Spleen (tissue), 11 donors: ENCODE results near the gene FBXL17. TPM values are rescaled to one million over a fixed set of nuclear protein-coding genes. Genes with fewer than 3 reads are reported as not detected.
"Not testable (repeated sequence)": the region's sequence is repeated elsewhere in the genome, so short reads cannot be mapped to it uniquely, and the experiment has no call there.

Experiments
- DNase-seq: peaks from one replicate; pipeline ENCODE4 v3.0.0-alpha.2; 2020
- H3K27ac ChIP-seq, 8 donors: fragments of 200-600 bp; sonication (generic) in 7 of 8; 1 replicate in 4 of 8; 2 replicates in 4 of 8; pipeline versions ENCODE4 v1.5.0 to v1.8.0; 2016 to 2021; ENCODE audit warnings: inconsistent platforms in 4 of 8, mild to moderate bottlenecking in 4 of 8, moderate library complexity in 1 of 8
- H3K27me3 ChIP-seq, 7 donors: fragments of 200-600 bp; sonication (generic) in 6 of 7; replicated peaks in 1 of 7; 1 replicate in 4 of 7; 2 replicates in 3 of 7; pipeline versions ENCODE4 v1.5.0 to v1.8.0; 2016 to 2021; ENCODE audit warnings: inconsistent platforms in 3 of 7, mild to moderate bottlenecking in 1 of 7
- H3K36me3 ChIP-seq, 6 donors: fragments of 200-600 bp; sonication (generic) in 5 of 6; 1 replicate in 4 of 6; 2 replicates in 2 of 6; pipeline versions ENCODE4 v1.5.0 to v1.8.0; 2016 to 2021; ENCODE audit warnings: inconsistent platforms in 2 of 6
- H3K4me1 ChIP-seq, 6 donors: fragments of 200-600 bp; sonication (generic) in 5 of 6; 1 replicate in 3 of 6; 2 replicates in 3 of 6; pipeline versions ENCODE4 v1.5.0 to v1.8.0; 2016 to 2021; ENCODE audit warnings: inconsistent platforms in 3 of 6
- H3K4me3 ChIP-seq, 8 donors: fragments of 200-600 bp; sonication (generic) in 7 of 8; 1 replicate in 4 of 8; 2 replicates in 4 of 8; pipeline versions ENCODE4 v1.5.0 to v1.8.0; 2016 to 2021; ENCODE audit warnings: inconsistent platforms in 4 of 8, mild to moderate bottlenecking in 4 of 8, moderate library complexity in 2 of 8
- H3K9me3 ChIP-seq, 8 donors: fragments of 200-600 bp; sonication (generic) in 7 of 8; 1 replicate in 4 of 8; 2 replicates in 4 of 8; pipeline versions ENCODE4 v1.5.0 to v1.8.0; 2016 to 2021; ENCODE audit warnings: inconsistent platforms in 4 of 8
- POLR2A ChIP-seq, 3 donors: fragments of 450-650 bp; IDR thresholded peaks; one replicate each; pipeline ENCODE4 v1.5.1; 2017; ENCODE audit warnings: antibody characterized with exemption in 3 of 3, mild to moderate bottlenecking in 1 of 3
- POLR2AphosphoS5 ChIP-seq, 3 donors: sonication (generic); formaldehyde crosslinking; IDR thresholded peaks; one replicate each; pipeline ENCODE4 v1.5.1; 2017; ENCODE audit warnings: antibody characterized with exemption in 3 of 3
- WGBS, 5 donors: extraction: QIAGEN DNeasy Blood & Tissue Kit in 3 of 5; methylation state at CpG; one replicate each; pipeline versions ENCODE4 v1.1.5 to v1.1.7; 2013 to 2018; 5-methylcytosine and 5-hydroxymethylcytosine counted together
- intact Hi-C: fragments of 100-400 bp; cut with DNase I; formaldehyde crosslinking; loops from one replicate; pipeline ENCODE4 v1.15.0; 2023; ENCODE audit warnings: low total_unique reads
- polyA plus RNA-seq, 3 donors: library from polyadenylated mRNA; stranded (reverse); fragments of 200-250 nt; gene quantifications; one replicate each; pipeline ENCODE4 v1.2.1, GENCODE V29; 2013
- total RNA-seq, 7 donors: library from RNA; depleted of rRNA in 3 of 7; stranded (reverse); fragments of >200 nt in 3 of 7; fragmentation: NEBNext Ultra II Directional in 4 of 7; extraction: Animal tissue kit (Norgen Biotek cat#: 25700) in 4 of 7; gene quantifications; one replicate each; pipeline versions ENCODE4 v1.1.0 to v1.2.1, GENCODE V29; 2016 to 2021
- TF ChIP-seq, protein P1 (sequence below), 11 experiments: fragments of 200-600 bp in 7 of 11; fragments of 450-650 bp in 4 of 11; sonication (generic) in 4 of 11; IDR thresholded peaks in 8 of 11; conservative IDR thresholded peaks in 3 of 11; 1 replicate in 7 of 11; 2 replicates in 4 of 11; pipeline versions ENCODE4 v1.4.0 to v1.8.0; 2016 to 2021; ENCODE audit warnings: antibody characterized with exemption in 11 of 11, inconsistent platforms in 4 of 11, mild to moderate bottlenecking in 1 of 11
- donor health status: healthy with polysubstance abuse.
- donor health status: DM: no; HTN: no; CAD: no; lungs with moderate emphysema.
- donor health status: DM: no; HTN: no; CAD: no.
- donor health status: Bipolar disorder and iron deficiency.
- donor health status: healthy.
- donor health status: DM: no; HTN: no; CAD: no.
- donor health status: DM: yes; HTN: yes; CAD: no.

FBXL17 gene
- total and polyA plus RNA-seq, 10 donors: 5.1 to 39.9 (median 21.8) TPM

- Histone ChIP-seq H3K4me3 (no peak overlapping the region), H3K27me3 (peaks cover 0 to 7% (median 0%) of the 10 kb centered on the region in 7 donors), H3K27ac (no peak overlapping the region), H3K36me3 (no peaks in the 10 kb centered on the region), H3K4me1 (no peaks in the 10 kb centered on the region), H3K9me3 (peaks cover 0 to 3% (median 0%) of the 10 kb centered on the region in 8 donors)
- intact Hi-C loops: no loop called here
- TF ChIP-seq POLR2A (IDR thresholded peaks at IDR 0.05) (no peak), POLR2AphosphoS5 (IDR thresholded peaks at IDR 0.05) (no peak)
- TF ChIP-seq, protein P1, sequence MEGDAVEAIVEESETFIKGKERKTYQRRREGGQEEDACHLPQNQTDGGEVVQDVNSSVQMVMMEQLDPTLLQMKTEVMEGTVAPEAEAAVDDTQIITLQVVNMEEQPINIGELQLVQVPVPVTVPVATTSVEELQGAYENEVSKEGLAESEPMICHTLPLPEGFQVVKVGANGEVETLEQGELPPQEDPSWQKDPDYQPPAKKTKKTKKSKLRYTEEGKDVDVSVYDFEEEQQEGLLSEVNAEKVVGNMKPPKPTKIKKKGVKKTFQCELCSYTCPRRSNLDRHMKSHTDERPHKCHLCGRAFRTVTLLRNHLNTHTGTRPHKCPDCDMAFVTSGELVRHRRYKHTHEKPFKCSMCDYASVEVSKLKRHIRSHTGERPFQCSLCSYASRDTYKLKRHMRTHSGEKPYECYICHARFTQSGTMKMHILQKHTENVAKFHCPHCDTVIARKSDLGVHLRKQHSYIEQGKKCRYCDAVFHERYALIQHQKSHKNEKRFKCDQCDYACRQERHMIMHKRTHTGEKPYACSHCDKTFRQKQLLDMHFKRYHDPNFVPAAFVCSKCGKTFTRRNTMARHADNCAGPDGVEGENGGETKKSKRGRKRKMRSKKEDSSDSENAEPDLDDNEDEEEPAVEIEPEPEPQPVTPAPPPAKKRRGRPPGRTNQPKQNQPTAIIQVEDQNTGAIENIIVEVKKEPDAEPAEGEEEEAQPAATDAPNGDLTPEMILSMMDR (IDR thresholded peaks at IDR 0.05 in 8 of 11, conservative IDR thresholded peaks at IDR 0.05 in 3 of 11): no peak
- DNase-seq: no peak
Measured at GRCh38 chr5:108415726-108416125, 33.8 kb upstream of the FBXL17 start.

GRCh38 chr5:108409786-108410185 lies 27.9 kb upstream of the FBXL17 start:
- TF ChIP-seq POLR2A (IDR thresholded peaks at IDR 0.05): no peak
- TF ChIP-seq, protein P1 (IDR thresholded peaks at IDR 0.05 in 8 of 11, conservative IDR thresholded peaks at IDR 0.05 in 3 of 11): no peak
- TF ChIP-seq POLR2AphosphoS5 (IDR thresholded peaks at IDR 0.05): no peak
- Histone ChIP-seq H3K9me3 (peaks cover 0 to 7% (median 2%) of the 10 kb centered on the region in 8 donors), H3K27me3 (no peaks in the 10 kb centered on the region), H3K36me3 (no peaks in the 10 kb centered on the region), H3K27ac (no peak overlapping the region), H3K4me1 (no peaks in the 10 kb centered on the region), H3K4me3 (no peak overlapping the region)
- no peak for DNase-seq
- intact Hi-C loops: no loop called here
- WGBS, 5 donors: 48 to 72% (median 68%) methylated on average over 2 of the region's 2 CpGs

GRCh38 chr5:108405201-108405600 lies 23.3 kb upstream of the FBXL17 start:
- H3K27ac ChIP-seq, DNase-seq, intact Hi-C loops, H3K4me3 ChIP-seq, H3K36me3 ChIP-seq, H3K27me3 ChIP-seq, H3K4me1 ChIP-seq: not testable (repeated sequence)
- peaks cover 0 to 26% (median 6%) of the 10 kb centered on the region in 8 donors for H3K9me3 ChIP-seq
- 92 to 100% (median 96%) methylated on average over 3 of the region's 3 CpGs for WGBS, 5 donors

DNA sequence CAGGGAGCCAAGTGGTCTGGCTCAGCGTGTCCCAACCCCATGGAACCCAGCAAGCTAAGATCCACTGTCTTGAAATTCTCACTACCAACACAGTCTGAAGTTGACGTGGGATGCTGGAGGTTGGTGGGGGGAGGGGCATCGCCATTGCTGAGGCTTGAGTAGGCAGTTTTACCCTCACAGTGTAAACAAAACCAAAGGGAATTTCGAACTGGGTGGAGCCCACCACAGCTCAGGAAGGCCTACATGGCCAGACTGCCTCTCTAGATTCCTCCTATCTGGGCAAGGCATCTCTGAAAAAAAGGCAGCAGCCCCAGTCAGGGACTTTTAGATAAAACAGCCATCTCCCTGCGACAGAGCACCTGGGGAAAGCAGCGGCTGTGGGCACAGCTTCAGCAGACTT lies 17.1 kb upstream of the FBXL17 start:
- 71 to 79% (median 75%) methylated on average over 5 to 6 of the region's 6 CpGs for WGBS, 5 donors
- intact Hi-C loops: no loop called here
- H3K36me3 ChIP-seq: no peaks in the 10 kb centered on the region
- H3K9me3 ChIP-seq: peaks cover 0 to 14% (median 0%) of the 10 kb centered on the region in 8 donors
- DNase-seq: no peak
- H3K4me1 ChIP-seq: no peaks in the 10 kb centered on the region
- no peak overlapping the region for H3K4me3 ChIP-seq
- H3K27me3 ChIP-seq: peaks cover 0 to 29% (median 0%) of the 10 kb centered on the region in 7 donors
- no peak for TF ChIP-seq POLR2AphosphoS5 (IDR thresholded peaks at IDR 0.05)
- no peak for TF ChIP-seq POLR2A (IDR thresholded peaks at IDR 0.05)
- TF ChIP-seq, protein P1 (IDR thresholded peaks at IDR 0.05 in 8 of 11, conservative IDR thresholded peaks at IDR 0.05 in 3 of 11): no peak
- H3K27ac ChIP-seq: no peak overlapping the region

GRCh38 chr5:108396837-108397236 lies 14.9 kb upstream of the FBXL17 start:
- H3K36me3 ChIP-seq, H3K27ac ChIP-seq, H3K4me3 ChIP-seq, DNase-seq, intact Hi-C loops, H3K4me1 ChIP-seq: not testable (repeated sequence)
- WGBS, 5 donors: 84 to 98% (median 93%) methylated on average over 5 of the region's 5 CpGs
- Histone ChIP-seq H3K9me3 (peaks cover 0 to 13% (median 0%) of the 10 kb centered on the region in 8 donors), H3K27me3 (peaks cover 0 to 29% (median 0%) of the 10 kb centered on the region in 7 donors)
